Fibroblast of skin of abdomen (primary cell): ENCODE data around the gene SHISA7.
"Not testable (repeated sequence)": the region's sequence is repeated elsewhere in the genome, so short reads cannot be mapped to it uniquely, and the experiment has no call there.

Experiments used
- DNase-seq: peaks from one replicate; pipeline ENCODE4 v3.0.0-alpha.2; 2013

Gene SHISA7

DNA sequence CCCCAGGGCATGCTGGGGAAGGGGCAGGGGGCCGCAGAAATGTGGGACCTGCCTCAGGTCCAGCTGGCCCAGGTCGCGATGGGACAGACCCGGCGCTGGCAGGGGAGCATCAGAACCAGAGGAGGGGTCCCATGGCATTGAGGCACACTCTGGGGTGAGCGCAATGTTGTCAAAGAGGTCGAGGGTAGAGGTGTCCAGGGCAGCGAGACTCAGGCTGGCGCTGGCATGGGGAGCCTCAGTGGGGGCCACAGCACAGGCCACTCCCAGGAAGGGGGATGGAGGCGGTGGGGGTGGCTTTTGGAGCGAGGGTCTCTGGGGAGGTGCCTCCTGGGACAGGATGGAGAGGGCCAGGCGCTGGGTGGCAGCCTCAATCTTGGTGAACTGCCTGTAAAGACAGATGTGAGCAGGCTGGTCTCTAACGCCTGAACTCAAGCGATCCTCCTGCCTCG lies 20.5 kb upstream of the SHISA7 start:
- no peak for DNase-seq

DNA sequence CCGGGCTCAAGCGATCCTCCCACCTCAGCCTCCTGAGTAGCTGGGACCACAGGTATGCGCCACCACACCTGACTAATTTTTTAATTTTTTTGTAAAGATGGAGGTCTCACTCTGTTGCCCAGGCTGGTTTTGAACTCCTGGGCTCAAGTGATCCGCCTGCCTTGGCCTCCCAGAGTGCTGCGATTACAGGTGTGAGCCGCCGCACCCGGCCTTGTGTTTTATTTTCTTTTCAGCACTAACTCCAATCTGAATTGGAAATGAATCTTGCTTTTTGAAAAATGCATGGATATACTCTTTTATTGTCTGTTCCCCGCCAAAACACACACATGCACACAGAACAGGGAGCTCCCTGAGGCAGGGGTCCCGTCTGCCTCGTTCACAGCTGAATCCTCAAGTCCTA lies 19.6 kb upstream of the SHISA7 start:
- DNase-seq: no peak

DNA sequence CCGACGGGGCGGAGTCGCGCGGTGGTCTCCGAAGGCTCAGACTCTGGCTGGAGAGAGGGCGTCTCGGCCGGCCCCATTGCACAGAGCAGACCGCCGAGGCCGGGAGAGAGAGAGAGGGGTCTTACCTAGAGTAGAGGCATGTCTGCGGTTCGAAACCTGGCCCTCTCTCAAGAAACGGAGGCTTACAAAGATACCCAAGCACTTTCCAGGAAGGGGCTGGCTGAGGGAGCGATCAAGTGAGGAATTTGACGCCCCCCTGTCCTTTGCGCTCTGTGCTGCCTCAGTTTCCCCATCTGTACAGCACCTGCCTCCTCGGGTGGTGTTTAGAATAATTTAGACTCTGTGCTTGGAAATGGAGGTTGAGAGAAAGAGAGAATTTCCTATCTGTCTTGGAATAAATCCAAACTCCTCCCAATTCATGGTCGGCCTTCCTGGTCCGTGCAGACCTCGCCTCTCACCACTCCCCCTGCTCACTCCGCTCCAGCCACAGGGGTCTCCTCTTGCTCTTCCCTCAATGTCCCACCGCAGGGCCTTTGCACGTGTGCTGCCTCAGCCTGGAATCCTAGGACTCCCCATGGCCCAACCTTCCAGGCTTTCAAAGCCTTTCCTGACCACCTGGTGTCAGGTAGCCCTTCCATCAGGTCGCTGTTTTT lies 19.0 kb upstream of the SHISA7 start:
- DNase-seq: peak; percentile 23

DNA sequence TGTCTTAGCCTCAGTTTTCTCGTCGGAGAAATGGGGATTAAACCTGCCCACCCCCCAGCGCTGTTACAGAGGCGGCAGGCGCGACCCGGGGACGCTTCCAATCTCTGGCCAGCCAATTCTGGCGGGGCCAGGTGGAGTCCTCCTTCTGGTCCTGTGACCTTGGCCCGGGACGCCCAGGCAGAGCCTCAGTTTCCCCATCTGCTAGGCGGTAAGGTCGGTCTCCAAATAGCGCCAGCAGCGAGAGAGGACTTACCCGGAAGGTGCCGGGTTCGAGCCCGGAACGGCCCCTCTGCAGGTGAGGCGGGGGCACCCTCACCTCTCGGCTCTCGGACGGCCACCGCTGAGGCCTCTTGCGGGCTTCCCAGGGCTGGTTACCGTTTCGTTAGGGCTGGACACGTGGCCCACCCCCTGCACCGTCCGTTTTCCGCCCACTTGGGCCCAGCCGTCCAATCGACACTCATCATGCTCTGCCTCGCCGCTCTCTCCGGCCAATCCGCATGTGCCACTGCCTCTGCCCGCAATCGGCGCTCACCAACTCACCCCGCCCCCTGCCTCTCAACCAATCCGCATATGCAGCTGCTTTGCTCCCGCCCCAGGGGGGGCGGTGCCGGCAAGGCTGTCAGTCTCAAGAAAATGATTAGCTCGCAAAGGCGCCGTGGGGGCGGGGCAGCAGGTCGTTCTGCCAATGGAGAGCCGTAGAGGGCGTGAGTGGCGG lies 18.3 kb upstream of the SHISA7 start, which contains the start of gene ISOC2:
TSS of gene ISOC2 (minus strand) at position 384 of the 715 bp plus-strand sequence. CDS start 5,156 bp downstream, outside the sequence.
- peak; percentile 100 for DNase-seq

DNA sequence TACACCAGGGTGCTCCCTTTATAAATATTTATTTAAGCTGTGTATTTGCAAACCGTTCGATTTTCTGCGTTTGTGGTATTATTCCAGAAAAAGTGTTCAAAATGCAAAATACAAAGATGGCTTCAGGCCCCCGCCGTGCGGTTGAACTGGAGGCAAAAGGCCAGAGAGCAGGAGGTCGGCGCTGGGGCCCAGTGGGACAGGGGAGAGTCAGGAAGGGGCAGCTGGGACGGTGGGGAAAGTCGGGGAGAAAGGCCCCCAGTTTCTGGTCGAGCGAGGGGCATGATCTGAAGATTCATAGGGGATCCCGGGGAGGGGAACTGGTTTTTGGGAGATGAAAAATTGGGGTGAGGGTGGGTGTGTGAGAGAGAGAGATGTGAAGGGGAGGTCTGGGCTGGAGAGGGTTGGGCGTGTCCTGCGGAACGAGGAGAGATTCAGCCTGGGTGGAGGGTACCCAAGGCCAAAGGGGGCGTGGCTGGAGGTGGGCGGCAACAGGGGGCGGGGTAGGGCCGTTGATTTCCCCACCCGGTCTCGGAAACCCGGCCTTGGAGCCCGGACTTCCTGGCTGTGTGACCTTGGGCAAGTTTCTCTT lies 17.7 kb upstream of the SHISA7 start:
- peak; percentile 81 for DNase-seq

DNA sequence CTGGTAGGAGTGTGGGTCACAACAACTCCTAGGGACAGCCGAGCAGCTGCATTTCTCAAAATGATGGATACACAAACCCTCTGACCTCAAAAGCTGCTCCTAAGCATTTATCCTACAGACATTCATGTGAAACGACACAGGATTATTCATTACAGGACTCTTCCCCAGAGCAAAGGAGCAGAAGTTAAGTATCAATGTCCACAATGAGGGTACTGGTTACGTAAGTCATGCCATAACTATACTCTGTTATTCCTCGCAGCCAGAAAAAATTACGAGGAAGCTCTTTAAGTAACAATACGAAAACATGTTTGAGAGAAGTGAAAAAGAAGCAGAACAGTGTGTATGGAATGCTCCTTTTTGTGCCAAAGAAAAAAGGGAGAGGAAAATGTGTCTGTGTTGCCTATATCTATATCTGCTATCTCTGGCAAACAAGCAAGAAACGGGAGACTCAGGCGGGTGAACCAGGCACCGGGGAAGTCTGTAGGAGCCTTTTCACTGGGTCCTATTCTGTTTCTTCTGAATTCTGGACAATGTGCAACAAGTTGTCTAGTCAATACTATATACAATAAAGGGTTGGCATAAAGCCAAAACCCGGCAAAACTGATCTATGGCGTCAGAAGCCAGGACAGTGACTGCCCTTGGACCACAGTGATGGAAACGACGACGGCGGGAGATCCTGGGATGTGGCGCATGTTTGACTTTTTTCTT lies 17.0 kb upstream of the SHISA7 start:
- no peak for DNase-seq

DNA sequence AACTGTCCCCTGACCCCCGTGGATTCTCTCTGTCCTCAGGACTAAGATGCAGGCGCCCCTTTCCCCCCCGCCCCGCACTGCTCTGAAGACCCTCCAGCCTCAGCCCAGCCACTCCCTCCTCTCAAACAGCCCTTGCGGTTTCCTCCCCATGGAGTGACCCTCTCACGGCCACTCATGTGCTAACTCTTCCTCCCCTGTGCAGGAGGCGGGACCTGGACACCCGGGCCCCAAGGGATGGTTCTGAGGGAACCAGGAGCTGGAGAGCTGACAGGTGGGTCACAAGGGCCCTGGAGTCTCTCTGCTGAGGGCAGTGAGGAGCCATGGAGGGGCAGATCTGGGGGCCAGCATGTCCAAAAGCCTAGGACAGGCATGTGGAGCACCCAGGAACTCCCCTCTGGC lies 16.4 kb upstream of the SHISA7 start:
- no peak for DNase-seq

DNA sequence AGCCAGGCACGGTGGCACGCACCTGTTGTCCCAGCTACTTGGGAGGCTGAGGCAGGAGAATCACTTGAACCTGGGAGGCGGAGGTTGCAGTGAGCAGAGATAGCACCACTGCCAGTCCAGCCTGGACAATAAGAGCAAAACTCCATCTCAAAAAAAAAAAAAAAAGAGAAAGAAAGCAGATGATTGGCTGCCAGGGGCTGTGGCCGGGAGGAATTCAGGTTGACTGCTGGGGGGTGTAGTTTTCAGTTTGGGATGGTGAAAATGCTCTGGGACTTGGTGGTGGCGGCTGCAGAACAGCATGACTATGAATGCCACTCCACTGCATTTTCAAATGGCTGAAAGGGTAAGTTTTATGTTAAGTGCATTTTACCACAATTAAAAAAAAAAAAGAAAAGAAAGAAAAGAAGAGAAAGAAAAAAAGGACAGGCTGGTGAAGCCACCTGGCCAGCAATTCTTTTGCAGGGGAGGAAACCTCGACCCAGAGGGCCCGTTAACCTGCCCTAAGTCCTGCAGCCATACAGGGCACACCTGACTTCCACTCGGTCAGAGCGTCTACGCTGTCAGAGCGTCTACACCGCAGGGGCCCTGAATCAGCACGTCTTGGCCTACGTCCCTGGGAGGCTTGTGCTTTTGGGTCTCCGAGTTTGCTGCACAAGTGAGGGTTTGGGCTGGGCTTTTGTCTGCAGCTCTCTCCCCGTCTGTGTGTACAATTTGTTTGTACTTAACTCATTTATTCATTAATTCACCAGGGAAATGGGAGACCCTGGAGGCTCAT lies 14.8 kb upstream of the SHISA7 start:
- no peak for DNase-seq

DNA sequence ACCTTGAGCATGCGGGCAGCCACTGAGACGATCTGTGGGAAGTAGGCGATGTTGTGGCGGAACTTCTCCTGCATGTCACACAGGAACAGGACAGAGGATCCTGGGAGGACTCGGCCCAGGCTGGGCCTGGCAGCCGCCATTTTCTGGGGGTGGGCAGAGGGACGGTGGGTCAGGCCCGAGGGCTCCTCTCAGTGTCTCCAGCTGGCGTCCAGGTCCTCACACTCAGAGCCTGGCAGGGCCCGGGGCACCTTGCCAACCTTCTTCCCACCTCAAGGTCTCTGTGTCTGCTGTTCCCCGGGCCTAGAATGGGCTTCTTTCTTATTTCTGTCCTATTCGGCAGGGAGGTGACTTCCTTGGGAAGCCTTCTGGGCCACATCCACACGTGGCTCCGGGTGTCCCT lies 13.2 kb upstream of the SHISA7 start:
- no peak for DNase-seq

DNA sequence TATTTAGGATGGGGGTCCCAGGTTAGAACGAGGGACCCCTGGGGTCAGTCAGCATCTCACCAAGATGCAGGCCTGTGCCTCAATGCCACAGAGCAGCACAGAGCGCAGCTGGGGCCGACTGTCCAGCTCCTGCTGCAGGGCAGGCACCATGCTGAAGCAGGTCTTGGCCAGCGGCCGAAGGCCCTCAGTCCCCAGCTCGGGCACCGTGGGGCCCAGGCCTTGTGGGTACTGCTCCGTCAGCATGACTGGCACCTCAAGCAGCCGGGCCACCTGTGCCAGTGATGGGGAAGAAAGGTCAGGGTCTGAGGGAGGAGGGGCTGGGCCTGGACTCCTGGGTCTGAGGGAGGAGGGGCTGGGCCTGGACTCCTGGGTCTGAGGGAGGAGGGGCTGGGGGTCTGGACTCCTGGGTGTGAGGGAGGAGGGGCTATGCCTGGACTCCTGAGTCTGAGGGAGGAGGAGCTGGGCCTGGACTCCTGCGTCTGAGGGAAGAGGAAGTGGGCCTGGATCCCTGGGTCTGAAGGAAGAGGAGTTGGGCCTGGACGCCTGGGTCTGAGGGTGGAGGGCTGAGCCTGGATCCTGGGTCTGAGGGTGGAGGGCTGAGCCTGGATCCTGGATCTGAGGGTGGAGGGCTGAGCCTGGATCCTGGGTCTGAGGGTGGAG lies 12.6 kb upstream of the SHISA7 start:
- DNase-seq: no peak

DNA sequence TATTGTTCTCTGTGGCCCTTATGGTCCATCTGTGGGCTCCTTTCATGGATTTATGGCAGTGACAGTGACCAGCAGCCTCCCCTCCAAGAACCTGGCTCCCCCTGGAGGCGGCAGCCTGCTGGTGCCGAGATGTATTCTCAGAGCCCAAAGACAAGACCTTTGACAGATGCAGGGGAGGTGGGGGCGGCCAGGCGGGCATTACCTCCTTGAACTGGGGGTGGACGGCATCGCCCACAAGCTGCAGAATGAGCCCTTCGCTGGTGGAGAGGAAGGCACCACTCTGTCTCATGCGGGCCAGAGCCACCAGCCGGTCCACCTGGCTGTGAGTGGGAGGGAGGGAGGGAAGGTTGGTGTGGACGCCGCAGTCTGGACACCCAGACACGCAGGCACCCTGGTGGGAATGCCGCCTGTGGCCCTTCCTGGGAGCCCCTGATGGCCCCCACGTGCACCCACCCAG lies 11.7 kb upstream of the SHISA7 start:
- no peak for DNase-seq

DNA sequence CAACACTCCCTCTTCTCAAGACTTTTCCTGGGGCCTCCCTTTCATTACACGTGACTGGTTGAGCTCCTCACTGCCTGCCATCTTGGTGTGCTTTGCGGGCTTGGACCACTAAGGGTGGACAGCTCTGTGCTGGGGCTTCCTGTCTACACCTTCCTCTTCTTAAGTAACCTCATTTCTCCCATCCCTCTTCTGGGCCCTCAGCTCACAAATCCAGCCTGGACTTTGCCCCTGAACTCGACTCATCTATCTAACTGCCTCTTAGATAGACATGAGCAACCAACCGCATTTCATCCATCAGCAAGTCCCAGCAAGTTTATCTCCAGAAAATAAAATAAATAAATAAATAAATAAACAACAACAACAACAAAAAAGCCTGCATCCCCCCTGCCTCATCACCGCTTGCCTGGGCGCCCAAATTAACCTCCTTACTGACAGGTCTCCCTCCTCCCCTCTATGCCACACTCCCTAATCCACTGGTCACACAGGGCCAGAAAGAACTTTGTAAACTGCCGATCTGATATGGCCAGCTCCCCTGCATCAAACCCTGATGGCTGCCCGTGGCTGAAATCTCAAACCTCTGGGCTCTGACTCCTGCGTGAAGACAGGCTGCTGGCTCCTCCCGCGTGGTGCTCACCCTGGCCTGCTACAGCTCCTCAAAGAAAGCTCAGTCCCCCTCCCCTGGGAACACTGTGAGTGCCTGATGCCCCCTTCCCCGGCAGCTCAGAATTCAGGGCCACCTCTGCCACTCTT lies 10.6 kb upstream of the SHISA7 start:
- no peak for DNase-seq

DNA sequence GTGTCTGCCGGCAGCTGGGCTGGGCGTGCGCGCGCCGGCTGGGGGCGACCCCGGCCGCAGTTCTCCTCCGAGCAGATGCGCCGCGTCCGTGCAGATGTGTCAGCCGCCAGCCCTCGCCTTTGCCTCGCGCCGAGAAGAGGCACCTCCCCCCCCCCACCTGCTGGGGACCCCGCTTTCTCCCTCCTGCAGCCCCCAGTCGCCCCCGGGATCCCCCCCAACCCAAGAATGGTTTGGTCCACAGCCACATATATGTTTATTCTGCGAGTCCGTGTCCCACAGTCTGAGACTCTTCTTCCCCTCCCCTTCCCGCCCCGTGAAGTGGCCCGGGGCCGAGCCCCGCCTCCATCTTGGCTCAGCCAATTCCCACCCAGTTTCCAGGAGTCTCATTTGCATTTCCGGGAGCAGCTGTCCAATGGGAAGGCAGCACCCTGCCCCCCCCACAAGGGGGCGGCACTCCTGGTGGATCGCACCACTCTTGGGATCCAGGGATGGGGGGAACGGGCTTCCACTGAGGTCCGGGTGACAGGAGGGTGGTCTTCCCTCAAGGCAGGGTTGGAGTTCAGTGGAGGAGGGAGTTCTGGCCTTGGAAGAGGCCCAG lies 9.7 kb upstream of the SHISA7 start:
- DNase-seq: peak; percentile 70

DNA sequence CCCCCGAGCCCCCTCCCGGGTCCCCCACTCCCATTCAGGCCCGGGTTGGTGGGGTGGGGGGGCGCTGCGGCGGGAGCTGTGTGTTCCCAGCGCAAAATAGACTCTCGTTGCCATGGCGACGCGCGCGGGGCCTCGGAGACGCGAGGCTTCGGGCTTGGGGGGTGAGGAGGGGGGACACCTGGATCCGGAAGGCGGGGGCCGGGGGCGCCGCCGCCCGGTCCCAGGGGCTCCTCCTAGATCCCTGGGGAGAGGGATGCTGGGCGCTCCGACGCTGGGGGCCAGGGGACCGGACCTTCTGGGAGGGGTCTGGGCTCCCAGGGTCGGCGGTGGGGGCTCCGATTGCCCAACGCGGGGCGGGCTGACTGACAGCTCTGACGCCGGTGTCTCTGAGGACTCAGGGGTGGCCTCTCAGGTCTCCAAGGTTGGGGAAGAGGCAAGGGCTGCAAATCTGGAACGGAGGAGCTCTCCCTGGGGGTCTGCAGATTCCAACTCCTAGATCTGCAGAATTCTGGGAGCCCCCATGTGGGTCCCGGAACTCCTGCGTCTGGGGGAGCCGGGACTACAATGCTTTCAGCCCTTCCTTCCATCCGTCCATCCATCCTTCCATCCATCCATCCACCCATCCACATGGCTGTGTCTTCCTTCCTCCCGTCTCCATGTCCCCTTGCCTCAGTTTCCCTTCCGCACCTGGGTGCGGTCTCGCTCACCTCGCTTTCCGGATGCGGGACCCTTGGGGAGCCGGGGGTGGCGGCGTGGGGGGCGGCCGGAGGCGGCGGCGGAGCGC lies 9.1 kb upstream of the SHISA7 start:
- no peak for DNase-seq

DNA sequence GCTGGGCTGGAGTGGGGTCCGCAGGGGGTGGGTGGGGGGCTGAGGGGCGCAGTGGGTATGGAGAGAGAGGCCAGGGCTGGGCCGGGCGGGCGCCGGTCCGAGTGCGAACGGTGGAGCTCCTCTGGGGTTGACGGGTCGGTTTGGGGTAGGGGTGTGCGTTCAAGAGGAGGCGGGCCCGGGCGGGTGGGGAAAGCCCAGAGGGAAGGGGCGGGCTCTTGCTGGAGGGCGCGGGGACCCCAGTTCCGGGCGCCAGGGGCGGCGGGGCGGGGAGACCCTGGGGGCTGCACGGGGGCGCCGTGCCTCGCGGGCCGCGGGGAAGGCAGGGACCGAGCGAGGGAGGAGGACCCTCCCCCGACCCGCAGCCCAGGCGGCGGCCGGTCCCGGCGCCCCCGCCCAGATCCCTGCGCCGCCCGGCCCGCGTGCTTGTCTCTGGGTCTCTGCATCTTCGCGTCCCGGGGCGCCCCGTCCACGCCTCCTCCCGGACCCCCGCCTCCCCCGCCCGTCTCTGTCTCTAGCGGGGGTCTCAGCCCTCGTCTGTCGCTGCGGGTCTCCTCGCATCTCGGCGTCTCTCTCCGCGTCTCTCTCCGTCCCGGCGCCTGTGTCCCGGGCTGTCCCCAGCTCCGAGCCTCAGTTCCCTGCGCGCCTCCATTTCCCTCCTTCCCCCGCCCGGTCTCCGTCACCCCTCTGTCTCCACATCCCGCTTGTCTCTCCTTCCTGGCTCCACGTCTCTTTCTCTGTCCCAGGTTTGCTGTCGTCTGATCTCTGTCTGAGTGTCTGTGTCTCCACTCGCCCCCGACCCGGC lies 8.3 kb upstream of the SHISA7 start:
- no peak for DNase-seq

DNA sequence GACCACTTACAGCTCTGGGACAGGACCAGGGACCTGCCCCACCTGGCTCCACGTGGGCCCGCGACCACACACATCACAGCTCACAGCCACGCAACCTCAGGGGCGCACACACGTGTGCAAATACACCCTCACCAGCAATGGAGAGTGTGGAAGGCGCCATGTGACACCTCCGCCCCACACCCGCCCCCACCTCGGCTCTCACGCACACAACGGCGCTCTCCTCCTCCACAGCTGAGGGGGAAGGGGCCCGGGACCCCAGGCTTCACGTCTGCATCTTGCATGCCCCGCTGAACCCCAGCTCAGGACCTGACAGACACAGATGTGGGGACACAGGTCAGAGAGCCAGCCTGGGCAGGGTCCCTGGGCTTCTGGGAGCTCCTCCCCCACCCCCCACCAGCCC lies 6.4 kb upstream of the SHISA7 start:
- DNase-seq: no peak

DNA sequence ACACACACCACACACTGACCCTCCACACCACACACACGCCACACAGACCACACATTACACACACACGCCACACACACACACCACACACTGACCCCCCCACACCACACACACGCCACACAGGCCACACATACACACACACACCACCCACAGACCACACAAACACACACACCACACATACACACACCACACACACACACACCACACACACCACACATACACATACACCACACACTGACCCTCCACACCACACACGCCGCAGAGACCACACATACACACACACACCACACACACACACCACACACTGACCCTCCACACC lies 5.0 kb upstream of the SHISA7 start:
- DNase-seq: not testable (repeated sequence)

DNA sequence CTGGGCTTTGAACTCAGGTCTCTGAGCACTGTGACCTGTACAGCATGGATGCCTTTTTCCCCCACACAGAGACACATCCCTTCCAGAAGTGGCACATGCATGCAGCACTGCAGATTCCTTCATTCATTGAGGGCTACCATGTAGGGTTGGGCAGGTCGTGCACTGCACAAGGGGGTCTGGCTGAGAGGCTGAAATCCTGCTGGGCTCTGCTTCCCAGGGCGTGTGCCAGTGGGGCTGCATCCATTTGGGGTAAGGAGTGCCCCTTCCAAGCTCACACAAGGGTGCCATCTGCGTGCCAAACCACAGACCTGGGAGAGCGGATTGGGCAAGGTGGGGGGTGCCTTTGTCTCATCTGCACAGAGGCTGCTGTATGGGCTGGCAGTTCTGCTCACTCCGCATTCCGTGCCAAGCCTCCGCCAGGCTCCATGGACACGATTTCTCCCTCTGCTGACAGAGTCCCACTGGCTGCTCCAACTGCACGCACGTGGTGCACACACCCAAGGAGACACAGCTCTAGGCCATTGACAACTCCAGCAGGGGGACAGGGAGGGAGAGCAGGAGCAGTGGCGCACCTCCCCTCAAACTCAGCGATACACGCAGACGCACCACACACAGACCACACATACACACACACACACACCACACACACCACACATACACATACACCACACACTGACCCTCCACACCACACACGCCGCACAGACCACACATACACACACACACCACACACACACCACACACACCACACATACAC lies 4.5 kb upstream of the SHISA7 start:
- peak; percentile 28 for DNase-seq
